NB4 (cell line): ENCODE measurements around the gene MAML2.
A peak's percentile ranks its signal among the peaks of the same experiment; 100 is the strongest.

Experiments used
- DNase-seq: peaks from one replicate; pipeline ENCODE4 v3.0.0; 2010; ENCODE audit warnings: low read depth
- H3K4me3 ChIP-seq: one replicate; pipeline ENCODE4 v1.5.1; 2011; ENCODE audit warnings: mild to moderate bottlenecking, low read depth, low read length, moderate library complexity
- CTCF ChIP-seq: IDR thresholded peaks from one replicate; pipeline ENCODE4 v1.5.1; 2012; ENCODE audit warnings: low read depth, low read length
- MAX ChIP-seq: IDR thresholded peaks from 2 replicates; pipeline ENCODE4 v1.6.1; 2011; ENCODE audit warnings: low read depth, low read length
- MYC ChIP-seq: IDR thresholded peaks from 2 replicates; pipeline ENCODE4 v1.6.1; 2011; ENCODE audit warnings: low read depth, low read length
- POLR2A ChIP-seq: IDR thresholded peaks from 2 replicates; pipeline ENCODE4 v1.6.1; 2011; ENCODE audit warnings: mild to moderate bottlenecking; ENCODE audit not compliant: insufficient read length; ENCODE audit errors: extremely low read depth

Gene MAML2

GRCh38 chr11:96331699-96332116 lies 11.3 kb downstream of the MAML2 start:
- H3K4me3 ChIP-seq = no peak overlapping the region
- peak; percentile 57 for DNase-seq
- TF ChIP-seq MAX (no peak), MYC (no peak), POLR2A (no peak), CTCF (no peak)

- no peak for DNase-seq
- no peak overlapping the region for H3K4me3 ChIP-seq
- TF ChIP-seq CTCF = no peak
- no peak for TF ChIP-seq MYC
These were observed 12.5 kb downstream of the MAML2 start for GRCh38 chr11:96330511-96330859.

GRCh38 chr11:96329855-96330510 lies 13.0 kb downstream of the MAML2 start:
- TF ChIP-seq MAX = no peak
- TF ChIP-seq CTCF = no peak
- TF ChIP-seq MYC = no peak
- TF ChIP-seq POLR2A = no peak
- H3K4me3 ChIP-seq = no peak overlapping the region
- no peak for DNase-seq

GRCh38 chr11:96329419-96329818 lies 13.6 kb downstream of the MAML2 start:
- H3K4me3 ChIP-seq = no peak overlapping the region
- TF ChIP-seq MAX = no peak
- no peak for TF ChIP-seq MYC
- no peak for TF ChIP-seq POLR2A
- TF ChIP-seq CTCF = no peak
- no peak for DNase-seq

GRCh38 chr11:96328395-96329010 lies 14.5 kb downstream of the MAML2 start:
- no peak overlapping the region for H3K4me3 ChIP-seq
- TF ChIP-seq MYC = no peak
- no peak for TF ChIP-seq POLR2A
- TF ChIP-seq CTCF = no peak
- no peak for TF ChIP-seq MAX
- DNase-seq = no peak

GRCh38 chr11:96326959-96327358 lies 16.0 kb downstream of the MAML2 start:
- no peak for TF ChIP-seq MAX
- TF ChIP-seq CTCF = no peak
- TF ChIP-seq MYC = no peak
- no peak for TF ChIP-seq POLR2A
- no peak overlapping the region for H3K4me3 ChIP-seq
- no peak for DNase-seq
